Measurements from ENCODE around the gene CDH8. TPM values are rescaled to one million over a fixed set of nuclear protein-coding genes. Genes with fewer than 3 reads are reported as not detected.

Gene CDH8
- total RNA-seq, 1 experiment from 2014 or later = 1.7 TPM

GRCh38 chr16:61798741-61799140 is 237.5 kb downstream of the CDH8 start:
- no peak for DNase-seq
- H3K27me3 Mint-ChIP-seq (ENCODE audit: insufficient read depth, unreplicated experiment) = no peaks in the 10 kb centered on the region
- peaks cover 16% of the 10 kb centered on the region for H3K9me3 Mint-ChIP-seq (ENCODE audit: unreplicated experiment)
- no peak overlapping the region for H3K4me3 ChIP-seq (ENCODE audit: low read depth, low read length)
- no peaks in the 10 kb centered on the region for H3K36me3 ChIP-seq (ENCODE audit: control insufficient read depth, insufficient read depth, low read length)
- H3K4me3 Mint-ChIP-seq (ENCODE audit: unreplicated experiment) = no peak overlapping the region
- ChIA-PET CTCF (no interaction called here), POLR2A (no interaction called here)
- no peak overlapping the region for H3K27ac Mint-ChIP-seq (ENCODE audit: unreplicated experiment)
- BruUV-seq (replicated peaks) = no TSS peak
- H3K36me3 Mint-ChIP-seq (ENCODE audit: insufficient read depth, unreplicated experiment) = no peaks in the 10 kb centered on the region
- no peaks in the 10 kb centered on the region for H3K9me3 ChIP-seq
- no peaks in the 10 kb centered on the region for H3K27me3 ChIP-seq (replicated peaks; ENCODE audit: control insufficient read depth, insufficient read depth, low read length)
- intact Hi-C loops (cut with micrococcal nuclease; ENCODE audit: unreplicated experiment) = loop anchor here (5.0 kb wide), 1 partner anchor 114 kb away; no protein-coding TSS in a partner anchor
- peaks cover 32% of the 10 kb centered on the region for H3K4me1 ChIP-seq
- TF ChIP-seq CTCF (IDR thresholded peaks at IDR 0.05; ENCODE audit: insufficient read depth in 1 of 2, low read depth in 1 of 2, low read length in 1 of 2, severe bottlenecking in 1 of 2, unreplicated experiment in 1 of 2) = no peak
- H3K4me1 Mint-ChIP-seq (ENCODE audit: low read depth, unreplicated experiment) = peaks cover 26% of the 10 kb centered on the region

DNA sequence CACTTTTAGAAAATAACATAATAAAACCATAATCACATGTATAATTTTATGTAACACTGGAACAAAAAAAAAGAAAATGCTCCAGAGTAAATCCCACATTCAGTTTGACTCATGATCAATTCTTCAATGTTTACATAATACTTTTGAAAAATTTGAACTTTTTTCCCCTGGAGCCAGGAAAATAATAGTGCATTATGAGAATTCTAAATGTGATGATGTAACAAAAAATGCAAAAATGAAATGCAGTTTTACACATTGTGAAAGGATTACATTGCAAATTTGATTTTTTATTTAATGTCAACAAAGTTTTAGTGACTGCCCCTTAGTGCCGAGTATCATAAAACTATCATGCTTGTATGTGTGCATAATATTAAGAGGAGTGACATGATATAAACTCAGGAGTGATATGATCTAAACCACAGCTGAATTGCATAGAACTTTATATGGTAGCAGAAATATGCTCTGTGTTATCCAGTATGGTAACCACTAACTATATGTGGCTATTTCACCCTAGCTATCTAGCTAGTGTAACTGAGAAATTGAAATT is 238.2 kb downstream of the CDH8 start:
- H3K9me3 Mint-ChIP-seq (ENCODE audit: unreplicated experiment) = peaks cover 16% of the 10 kb centered on the region
- no peak overlapping the region for H3K27ac Mint-ChIP-seq (ENCODE audit: unreplicated experiment)
- H3K27me3 Mint-ChIP-seq (ENCODE audit: insufficient read depth, unreplicated experiment) = no peaks in the 10 kb centered on the region
- Histone ChIP-seq H3K36me3 (ENCODE audit: control insufficient read depth, insufficient read depth, low read length) (no peaks in the 10 kb centered on the region), H3K9me3 (no peaks in the 10 kb centered on the region), H3K4me1 (peaks cover 32% of the 10 kb centered on the region), H3K4me3 (ENCODE audit: low read depth, low read length) (no peak overlapping the region), H3K27me3 (replicated peaks; ENCODE audit: control insufficient read depth, insufficient read depth, low read length) (no peaks in the 10 kb centered on the region)
- no peak overlapping the region for H3K4me3 Mint-ChIP-seq (ENCODE audit: unreplicated experiment)
- ChIA-PET POLR2A (no interaction called here), CTCF (no interaction called here)
- no TSS peak for BruUV-seq (replicated peaks)
- DNase-seq = no peak
- intact Hi-C loops (cut with micrococcal nuclease; ENCODE audit: unreplicated experiment) = loop anchor here (5.0 kb wide), 1 partner anchor 114 kb away; no protein-coding TSS in a partner anchor
- no peak for TF ChIP-seq CTCF (IDR thresholded peaks at IDR 0.05; ENCODE audit: insufficient read depth in 1 of 2, low read depth in 1 of 2, low read length in 1 of 2, severe bottlenecking in 1 of 2, unreplicated experiment in 1 of 2)
- no peaks in the 10 kb centered on the region for H3K36me3 Mint-ChIP-seq (ENCODE audit: insufficient read depth, unreplicated experiment)
- peaks cover 26% of the 10 kb centered on the region for H3K4me1 Mint-ChIP-seq (ENCODE audit: low read depth, unreplicated experiment)

DNA sequence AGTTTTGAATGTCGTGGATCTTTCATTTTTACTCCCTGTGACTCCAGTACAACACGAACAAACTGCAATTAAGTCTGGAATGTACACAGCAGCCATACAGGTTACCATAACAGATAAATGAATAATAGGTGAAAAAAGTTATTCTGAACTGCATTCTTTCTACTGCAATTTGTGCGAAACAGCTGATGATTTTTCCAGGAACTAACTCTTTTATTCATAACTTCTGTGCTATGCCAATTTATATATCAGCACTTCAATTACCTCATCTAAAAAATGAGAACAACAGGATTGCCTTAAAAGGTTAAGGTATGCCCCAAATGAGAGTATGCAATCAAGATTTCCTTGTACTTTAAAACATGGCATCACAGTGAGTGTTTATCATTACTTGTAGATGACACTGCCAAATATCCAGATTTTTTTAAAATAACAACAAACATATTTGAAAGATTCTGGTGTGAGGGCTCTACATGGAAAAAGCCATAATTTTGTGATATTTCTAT is 238.9 kb downstream of the CDH8 start:
- H3K4me3 ChIP-seq (ENCODE audit: low read depth, low read length) = no peak overlapping the region
- H3K9me3 ChIP-seq = no peaks in the 10 kb centered on the region
- no peak for TF ChIP-seq CTCF (IDR thresholded peaks at IDR 0.05; ENCODE audit: insufficient read depth in 1 of 2, low read depth in 1 of 2, low read length in 1 of 2, severe bottlenecking in 1 of 2, unreplicated experiment in 1 of 2)
- no peaks in the 10 kb centered on the region for H3K36me3 Mint-ChIP-seq (ENCODE audit: insufficient read depth, unreplicated experiment)
- POLR2A ChIA-PET = no interaction called here
- DNase-seq = no peak
- no peaks in the 10 kb centered on the region for H3K27me3 Mint-ChIP-seq (ENCODE audit: insufficient read depth, unreplicated experiment)
- no peaks in the 10 kb centered on the region for H3K36me3 ChIP-seq (ENCODE audit: control insufficient read depth, insufficient read depth, low read length)
- CTCF ChIA-PET = no interaction called here
- peaks cover 35% of the 10 kb centered on the region for H3K4me1 ChIP-seq
- peaks cover 16% of the 10 kb centered on the region for H3K9me3 Mint-ChIP-seq (ENCODE audit: unreplicated experiment)
- H3K27me3 ChIP-seq (replicated peaks; ENCODE audit: control insufficient read depth, insufficient read depth, low read length) = no peaks in the 10 kb centered on the region
- BruUV-seq (replicated peaks) = no TSS peak
- peaks cover 28% of the 10 kb centered on the region for H3K4me1 Mint-ChIP-seq (ENCODE audit: low read depth, unreplicated experiment)
- H3K4me3 Mint-ChIP-seq (ENCODE audit: unreplicated experiment) = no peak overlapping the region
- no peak overlapping the region for H3K27ac Mint-ChIP-seq (ENCODE audit: unreplicated experiment)
- intact Hi-C loops (cut with micrococcal nuclease; ENCODE audit: unreplicated experiment) = loop anchor here (5.0 kb wide), 1 partner anchor 115 kb away; no protein-coding TSS in a partner anchor

Data from Caco-2 (cell line).